Stimulated activated naive CD8-positive, alpha-beta T cell treated with anti-CD3 and anti-CD28 coated beads, Interleukin-15, Interleukin-2, amounts not matched to agents 100 ng/mL and 50 ng/mL, for 24 hours (primary cell): ENCODE measurements around the gene CYP2W1.
"Not testable (repeated sequence)": the region's sequence is repeated elsewhere in the genome, so short reads cannot be mapped to it uniquely, and the experiment has no call there.

Source experiments
- H3K27ac Mint-ChIP-seq: one replicate; pipeline ENCODE4 v1.8.0; 2021; ENCODE audit warnings: mild to moderate bottlenecking, mixed read lengths
- H3K27me3 Mint-ChIP-seq: one replicate; pipeline ENCODE4 v1.8.0; 2021; ENCODE audit warnings: mixed read lengths
- H3K36me3 Mint-ChIP-seq: one replicate; pipeline ENCODE4 v1.8.0; 2021; ENCODE audit warnings: low read depth, mixed read lengths
- H3K4me1 Mint-ChIP-seq: one replicate; pipeline ENCODE4 v1.8.0; 2021; ENCODE audit warnings: low read depth, mixed read lengths
- H3K4me3 Mint-ChIP-seq: one replicate; pipeline ENCODE4 v1.8.0; 2021; ENCODE audit warnings: mild to moderate bottlenecking, mixed read lengths
- H3K9me3 Mint-ChIP-seq: one replicate; pipeline ENCODE4 v1.8.0; 2021; ENCODE audit warnings: mixed read lengths

The CYP2W1 gene, protein sequence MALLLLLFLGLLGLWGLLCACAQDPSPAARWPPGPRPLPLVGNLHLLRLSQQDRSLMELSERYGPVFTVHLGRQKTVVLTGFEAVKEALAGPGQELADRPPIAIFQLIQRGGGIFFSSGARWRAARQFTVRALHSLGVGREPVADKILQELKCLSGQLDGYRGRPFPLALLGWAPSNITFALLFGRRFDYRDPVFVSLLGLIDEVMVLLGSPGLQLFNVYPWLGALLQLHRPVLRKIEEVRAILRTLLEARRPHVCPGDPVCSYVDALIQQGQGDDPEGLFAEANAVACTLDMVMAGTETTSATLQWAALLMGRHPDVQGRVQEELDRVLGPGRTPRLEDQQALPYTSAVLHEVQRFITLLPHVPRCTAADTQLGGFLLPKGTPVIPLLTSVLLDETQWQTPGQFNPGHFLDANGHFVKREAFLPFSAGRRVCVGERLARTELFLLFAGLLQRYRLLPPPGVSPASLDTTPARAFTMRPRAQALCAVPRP

DNA sequence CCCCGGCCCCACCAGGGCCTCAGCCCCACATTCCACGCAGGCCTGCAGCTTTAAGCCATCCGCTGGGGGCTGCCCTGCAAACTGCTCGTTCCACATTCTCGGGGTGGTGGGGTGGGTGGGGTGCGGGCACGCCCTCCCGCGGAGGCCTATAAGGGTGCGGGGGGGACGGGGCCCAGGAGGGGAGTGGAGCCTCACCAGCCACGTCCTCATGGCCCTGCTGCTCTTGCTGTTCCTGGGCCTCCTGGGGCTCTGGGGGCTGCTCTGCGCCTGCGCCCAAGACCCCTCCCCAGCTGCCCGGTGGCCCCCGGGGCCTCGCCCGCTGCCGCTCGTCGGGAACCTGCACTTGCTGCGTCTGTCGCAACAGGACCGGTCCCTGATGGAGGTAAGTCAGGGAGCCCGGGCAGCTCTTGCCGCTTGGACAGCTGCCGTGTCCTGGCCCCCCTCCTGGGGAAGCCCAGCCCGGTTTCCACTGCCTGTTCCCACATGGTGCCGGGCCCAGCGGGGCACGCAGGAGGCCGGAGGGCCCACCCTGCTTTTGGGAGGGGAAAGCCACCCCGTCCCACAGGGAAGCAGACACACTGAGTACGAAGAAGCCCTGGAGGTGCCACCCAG, at the start of gene CYP2W1:
CYP2W1 (plus strand) TSS at position 178 of the 612 bp plus-strand sequence; CDS start at position 209, 31 bp downstream.
- H3K27ac Mint-ChIP-seq = no peak within 1 kb of the TSS
- H3K9me3 Mint-ChIP-seq = no peaks in the 10 kb centered on the region
- no peaks in the 10 kb centered on the region for H3K36me3 Mint-ChIP-seq
- peaks cover 8% of the 10 kb centered on the region for H3K27me3 Mint-ChIP-seq
- no peaks in the 10 kb centered on the region for H3K4me1 Mint-ChIP-seq
- H3K4me3 Mint-ChIP-seq = no peak within 1 kb of the TSS

DNA sequence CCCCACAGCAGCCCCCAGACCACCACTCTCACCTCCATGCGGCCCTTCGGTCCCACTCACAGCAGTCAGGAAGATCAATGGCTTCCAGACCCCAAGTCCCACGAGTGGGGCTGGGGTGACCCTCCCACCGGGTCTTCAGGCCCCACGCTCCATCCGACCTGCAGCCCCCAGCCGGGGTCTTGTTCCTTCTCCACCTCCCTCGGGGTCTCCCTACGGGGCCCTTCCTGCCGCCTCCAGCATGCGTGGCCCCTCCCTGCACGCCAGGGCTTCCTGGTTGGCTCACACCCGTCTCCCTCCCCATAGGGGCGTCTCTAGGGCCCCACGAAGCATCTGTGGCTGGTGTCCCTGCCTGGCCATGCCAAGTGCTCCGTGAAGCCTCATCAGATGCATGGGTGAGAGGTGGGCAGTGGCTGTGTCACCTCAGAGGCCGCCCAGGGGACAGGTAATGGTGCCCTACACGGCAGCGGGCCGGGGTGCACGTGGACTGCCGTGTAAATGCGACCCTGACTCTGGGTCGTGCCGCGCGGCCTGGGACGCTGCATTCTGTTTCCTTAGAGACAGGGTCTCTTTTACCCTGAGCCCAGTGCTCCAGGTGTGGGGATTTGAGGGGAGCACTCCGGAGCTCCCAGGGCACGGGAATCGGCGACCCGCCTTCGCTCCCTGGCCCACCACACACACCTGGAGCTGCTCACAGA, 48.4 kb upstream of the CYP2W1 start:
- Mint-ChIP-seq H3K27ac (no peak overlapping the region), H3K4me1 (peaks cover 44% of the 10 kb centered on the region), H3K9me3 (no peaks in the 10 kb centered on the region), H3K4me3 (no peak overlapping the region), H3K27me3 (no peaks in the 10 kb centered on the region), H3K36me3 (peaks cover 13% of the 10 kb centered on the region)

DNA sequence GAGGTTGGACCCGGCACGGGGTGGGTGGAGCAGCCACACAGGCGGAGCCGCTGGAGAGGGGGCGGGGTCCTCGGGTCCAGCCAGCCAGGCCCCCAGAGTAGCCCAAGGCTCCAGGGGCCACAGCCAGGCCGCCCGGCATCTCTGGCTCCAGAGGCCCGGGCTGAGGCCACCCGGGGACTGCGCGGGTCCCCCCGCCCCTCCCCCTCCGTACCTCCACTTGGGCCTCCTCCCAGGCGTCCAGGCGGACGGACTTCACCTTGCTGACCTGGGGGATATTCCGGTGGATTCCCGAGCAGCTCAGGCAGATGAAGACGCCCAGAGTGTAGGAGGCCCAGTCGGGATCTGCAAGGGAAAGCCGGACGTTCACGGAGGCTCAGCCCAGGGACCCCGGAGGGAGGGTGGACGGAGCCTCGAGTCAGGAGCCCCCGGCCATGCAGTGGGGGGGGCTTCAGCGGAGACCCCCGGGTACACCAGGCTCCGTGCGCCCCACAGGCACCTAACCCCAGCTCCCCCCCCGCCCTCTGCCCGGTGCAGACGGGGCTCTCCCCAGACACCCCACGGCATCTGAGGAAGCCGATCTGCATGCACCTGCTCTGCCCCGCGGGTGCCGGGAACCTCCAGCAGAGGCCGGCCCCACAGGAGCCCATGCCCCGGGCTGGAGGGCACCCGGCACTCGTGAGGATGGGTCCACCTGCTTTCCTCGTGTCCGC, 47.7 kb upstream of the CYP2W1 start:
- Mint-ChIP-seq H3K4me1 (peaks cover 44% of the 10 kb centered on the region), H3K36me3 (peaks cover 15% of the 10 kb centered on the region), H3K27me3 (no peaks in the 10 kb centered on the region), H3K4me3 (no peak overlapping the region), H3K9me3 (peaks cover 7% of the 10 kb centered on the region), H3K27ac (no peak overlapping the region)

DNA sequence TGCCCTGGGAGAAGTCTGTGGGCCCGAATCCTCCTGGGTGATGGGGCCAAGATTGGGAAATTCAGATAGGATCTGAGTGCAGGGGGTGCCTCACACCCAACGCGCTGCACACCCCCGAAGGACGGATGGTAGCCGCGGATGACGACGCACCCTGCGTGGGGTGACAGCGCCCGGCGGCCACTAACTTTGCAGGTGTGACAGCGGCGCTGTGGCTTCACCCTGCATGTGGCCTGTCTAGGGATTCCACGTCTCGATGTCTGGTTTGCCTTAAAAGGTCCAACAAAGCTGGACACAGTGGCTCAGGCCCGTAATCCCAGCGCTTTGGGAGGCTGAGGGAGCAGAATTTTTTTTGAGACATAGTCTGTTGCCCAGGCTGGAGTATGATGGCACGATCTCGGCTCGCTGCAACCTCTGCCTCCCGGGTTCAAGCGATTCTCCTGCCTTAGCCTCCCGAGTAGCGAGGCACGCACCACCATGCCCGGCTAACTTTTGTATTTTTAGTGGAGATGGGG, 47.1 kb upstream of the CYP2W1 start:
- Mint-ChIP-seq H3K27me3 (no peaks in the 10 kb centered on the region), H3K4me3 (peak overlapping the region; percentile 60), H3K9me3 (peaks cover 11% of the 10 kb centered on the region), H3K36me3 (peaks cover 21% of the 10 kb centered on the region), H3K4me1 (peaks cover 44% of the 10 kb centered on the region), H3K27ac (peak overlapping the region; percentile 84)

DNA sequence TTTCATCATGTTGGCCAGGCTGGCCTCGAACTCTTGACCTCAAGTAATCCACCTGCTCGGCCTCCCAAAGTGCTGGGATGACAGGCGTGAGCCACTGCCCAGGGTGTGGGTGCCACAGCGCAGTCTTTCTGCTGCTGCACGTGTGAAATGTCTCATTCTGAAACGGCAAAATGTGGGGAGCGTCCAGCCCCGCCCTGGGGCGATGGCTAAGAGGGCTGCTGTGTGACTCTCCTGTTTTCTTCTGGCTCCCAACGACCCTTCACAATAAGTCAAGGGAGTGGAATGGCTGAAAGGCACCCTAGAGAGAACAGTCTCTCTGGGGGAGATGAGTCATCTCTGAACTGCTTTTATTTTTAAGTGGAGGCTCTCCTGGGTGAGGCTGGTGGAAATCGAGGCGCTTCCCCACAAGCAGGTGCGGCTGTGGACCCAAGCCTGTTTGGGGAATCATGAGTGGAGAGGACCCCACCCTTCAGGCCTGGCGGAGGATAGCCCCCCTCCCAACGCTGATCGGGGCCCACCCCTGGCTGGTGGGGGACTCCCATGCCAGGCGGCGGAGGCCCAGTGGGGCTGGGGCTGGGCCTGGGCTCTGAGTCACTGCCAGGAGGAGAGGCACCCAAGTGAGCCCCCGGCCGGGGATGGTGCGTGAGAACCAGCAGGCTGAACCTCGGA, 46.5 kb upstream of the CYP2W1 start:
- H3K9me3 Mint-ChIP-seq = peaks cover 14% of the 10 kb centered on the region
- peak overlapping the region; percentile 84 for H3K27ac Mint-ChIP-seq
- H3K4me1 Mint-ChIP-seq = peaks cover 46% of the 10 kb centered on the region
- H3K27me3 Mint-ChIP-seq = no peaks in the 10 kb centered on the region
- peaks cover 27% of the 10 kb centered on the region for H3K36me3 Mint-ChIP-seq
- H3K4me3 Mint-ChIP-seq = peak overlapping the region; percentile 60

DNA sequence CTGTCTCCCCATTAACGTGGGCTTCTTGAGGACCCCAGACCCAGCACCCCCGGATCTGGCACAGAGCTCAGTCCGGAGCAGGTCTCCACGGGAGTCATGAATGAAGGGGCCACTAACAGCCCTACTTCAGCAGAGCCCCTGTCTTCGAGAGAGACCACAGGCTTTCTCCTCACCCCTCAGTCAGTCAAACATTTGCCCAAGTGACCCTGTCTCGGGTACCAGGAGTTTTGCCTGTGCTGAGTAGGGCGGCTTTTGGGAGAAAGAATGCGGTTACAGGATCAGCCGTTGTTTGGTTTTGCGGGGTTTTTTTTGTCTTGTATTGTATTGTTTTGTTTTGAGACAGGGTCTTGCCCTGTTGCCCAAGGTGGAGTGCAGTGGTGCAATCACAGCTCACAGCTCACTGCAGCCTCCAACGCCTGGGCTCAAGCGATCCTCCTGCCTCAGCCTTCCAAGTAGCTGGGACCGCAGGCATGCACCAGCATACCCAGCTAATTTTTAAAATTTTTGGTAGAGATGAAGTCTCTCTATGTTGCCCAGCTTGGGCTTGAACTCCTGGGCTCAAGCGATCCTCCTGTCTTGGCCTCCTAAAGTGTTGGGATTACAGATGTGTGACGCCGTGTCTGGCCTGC, 45.0 kb upstream of the CYP2W1 start:
- Mint-ChIP-seq H3K27ac (peak overlapping the region; percentile 21), H3K27me3 (no peaks in the 10 kb centered on the region), H3K4me3 (peak overlapping the region; percentile 7), H3K36me3 (peaks cover 31% of the 10 kb centered on the region), H3K4me1 (peaks cover 52% of the 10 kb centered on the region), H3K9me3 (peaks cover 19% of the 10 kb centered on the region)

DNA sequence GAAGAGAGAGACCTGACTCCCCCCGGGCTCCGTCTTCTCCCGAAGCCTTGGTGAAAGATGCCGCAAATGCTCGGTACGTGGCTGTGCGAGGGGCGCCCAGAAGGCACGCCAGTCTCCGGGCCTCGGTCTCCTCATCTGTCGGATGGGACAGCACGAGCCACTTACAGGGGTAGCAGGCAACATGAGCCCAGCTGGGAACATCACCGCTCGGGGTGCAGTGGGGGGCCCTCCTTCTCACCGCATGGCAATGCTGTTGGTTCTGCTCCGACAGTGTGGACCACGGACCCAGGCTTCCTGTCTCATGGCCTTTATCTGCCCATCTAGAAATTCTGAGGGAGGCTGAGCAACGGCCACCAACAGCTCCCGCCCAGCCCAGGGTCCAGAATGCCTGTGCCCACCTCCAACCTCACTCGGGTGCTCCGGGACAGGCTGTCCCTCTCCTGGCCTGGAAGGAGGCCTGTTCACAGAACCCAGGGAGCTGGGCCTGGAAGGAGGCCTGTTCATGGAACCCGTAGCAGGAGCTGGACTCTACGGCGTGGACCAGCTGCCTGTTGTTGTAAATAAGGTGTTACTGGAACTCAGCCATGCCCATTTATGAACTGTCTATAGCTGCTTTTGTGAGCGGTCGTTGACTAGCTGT, 44.3 kb upstream of the CYP2W1 start:
- Mint-ChIP-seq H3K4me3 (no peak overlapping the region), H3K4me1 (peaks cover 52% of the 10 kb centered on the region), H3K27ac (peak overlapping the region; percentile 31), H3K36me3 (peaks cover 31% of the 10 kb centered on the region), H3K9me3 (peaks cover 19% of the 10 kb centered on the region), H3K27me3 (no peaks in the 10 kb centered on the region)

DNA sequence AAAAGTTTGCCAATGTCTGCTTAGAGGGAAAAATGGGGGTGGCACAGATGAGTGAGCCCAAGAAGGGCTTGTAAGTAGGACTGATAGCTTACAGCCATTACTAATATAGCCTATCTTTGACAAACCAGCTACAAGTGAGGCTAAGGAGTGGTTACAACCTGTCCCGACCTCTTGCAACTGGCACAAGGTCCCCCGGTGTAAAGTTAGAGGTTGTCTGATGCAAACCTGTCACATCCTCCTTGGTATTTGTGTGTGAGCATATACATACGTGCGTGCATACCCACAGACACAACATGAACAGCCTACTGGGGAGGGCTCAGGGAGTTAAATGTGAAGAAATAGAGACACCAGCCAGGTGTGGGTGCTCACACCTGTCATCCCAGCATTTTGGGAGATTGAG, 43.1 kb upstream of the CYP2W1 start:
- peaks cover 52% of the 10 kb centered on the region for H3K4me1 Mint-ChIP-seq
- H3K9me3 Mint-ChIP-seq = peaks cover 19% of the 10 kb centered on the region
- H3K27ac Mint-ChIP-seq = peak overlapping the region; percentile 84
- peak overlapping the region; percentile 39 for H3K4me3 Mint-ChIP-seq
- peaks cover 31% of the 10 kb centered on the region for H3K36me3 Mint-ChIP-seq
- no peaks in the 10 kb centered on the region for H3K27me3 Mint-ChIP-seq

DNA sequence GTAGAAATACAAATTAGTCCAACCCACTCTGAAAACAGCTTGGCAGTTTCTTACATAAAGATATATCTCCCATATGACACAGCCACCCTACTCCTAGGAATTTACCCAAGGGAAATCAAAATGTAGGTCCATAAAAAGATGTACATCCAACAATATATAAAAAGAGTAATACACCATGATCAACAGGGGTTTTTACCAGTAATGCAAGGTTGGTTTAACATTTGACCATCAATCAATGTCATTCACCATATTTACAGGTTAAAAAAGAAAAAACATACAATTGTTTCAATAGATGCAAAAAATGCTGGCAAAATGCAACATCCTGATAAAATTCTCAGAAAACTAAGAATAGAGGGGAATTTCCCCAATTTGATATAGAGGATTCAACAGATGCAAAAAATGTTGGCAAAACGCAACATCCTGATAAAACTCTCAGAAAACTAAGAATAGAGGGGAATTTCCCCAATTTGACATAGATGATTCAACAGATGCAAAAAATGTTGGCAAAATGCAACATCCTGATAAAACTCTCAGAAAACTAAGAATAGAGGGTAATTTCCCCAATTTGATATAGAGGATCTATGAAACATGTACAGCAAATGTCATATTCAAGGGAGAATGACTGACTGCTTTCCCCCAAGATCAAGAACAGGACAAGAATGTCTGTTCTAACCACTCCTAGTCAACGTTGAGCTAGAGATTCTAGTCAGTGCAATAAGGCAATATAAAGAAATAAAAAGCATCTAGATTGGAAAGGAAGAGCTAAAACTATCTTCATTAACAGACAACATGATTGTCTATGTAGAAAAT, 42.2 kb upstream of the CYP2W1 start:
- H3K36me3 Mint-ChIP-seq = peaks cover 31% of the 10 kb centered on the region
- H3K9me3 Mint-ChIP-seq = peaks cover 19% of the 10 kb centered on the region
- no peaks in the 10 kb centered on the region for H3K27me3 Mint-ChIP-seq
- H3K4me1 Mint-ChIP-seq = peaks cover 50% of the 10 kb centered on the region
- H3K4me3 Mint-ChIP-seq = peak overlapping the region; percentile 52
- H3K27ac Mint-ChIP-seq = peak overlapping the region; percentile 84

DNA sequence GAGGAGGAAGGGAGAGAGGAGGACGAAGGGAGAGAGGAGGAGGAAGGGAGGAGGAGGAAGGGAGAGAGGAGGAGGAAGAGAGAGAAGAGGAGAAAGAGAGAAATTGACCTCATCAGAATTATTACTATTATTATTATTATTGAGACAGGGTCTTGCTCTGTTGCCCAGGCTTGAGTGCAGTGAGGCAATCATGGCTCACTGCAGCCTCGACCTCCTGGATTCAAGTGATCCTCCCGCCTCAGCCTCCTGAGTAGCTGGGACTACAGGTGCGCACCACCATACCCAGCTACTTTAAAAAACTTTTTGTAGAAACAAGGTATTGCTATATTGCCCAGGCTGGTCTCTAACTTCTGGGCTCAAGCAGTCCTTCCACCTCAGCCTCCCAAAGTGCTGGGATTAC, 39.2 kb upstream of the CYP2W1 start:
- H3K4me1 Mint-ChIP-seq = peaks cover 30% of the 10 kb centered on the region
- not testable (repeated sequence) for H3K27me3 Mint-ChIP-seq, H3K27ac Mint-ChIP-seq, H3K4me3 Mint-ChIP-seq
- peaks cover 19% of the 10 kb centered on the region for H3K9me3 Mint-ChIP-seq
- peaks cover 29% of the 10 kb centered on the region for H3K36me3 Mint-ChIP-seq

DNA sequence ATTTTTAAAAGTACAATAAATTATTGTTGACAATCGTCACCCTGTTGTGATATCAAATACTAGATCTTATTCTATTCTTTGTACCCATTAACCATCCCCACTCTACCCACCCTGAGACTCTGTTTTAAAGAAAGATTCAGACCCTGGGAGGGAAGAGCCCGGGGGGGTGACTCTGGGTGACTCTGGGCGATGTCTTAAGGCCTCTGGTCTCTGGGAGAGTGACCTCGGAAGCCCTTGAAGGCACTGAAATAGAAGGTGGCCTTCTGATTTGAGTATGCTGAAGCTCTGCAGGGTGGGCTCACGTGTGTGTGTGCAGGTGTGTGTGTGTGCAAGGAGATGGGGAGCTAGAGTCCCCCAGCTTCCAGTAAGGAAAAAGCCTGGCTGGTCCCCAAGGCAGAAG, 38.2 kb upstream of the CYP2W1 start:
- H3K27ac Mint-ChIP-seq = no peak overlapping the region
- peaks cover 26% of the 10 kb centered on the region for H3K4me1 Mint-ChIP-seq
- no peaks in the 10 kb centered on the region for H3K27me3 Mint-ChIP-seq
- no peak overlapping the region for H3K4me3 Mint-ChIP-seq
- peaks cover 18% of the 10 kb centered on the region for H3K9me3 Mint-ChIP-seq
- peaks cover 32% of the 10 kb centered on the region for H3K36me3 Mint-ChIP-seq

DNA sequence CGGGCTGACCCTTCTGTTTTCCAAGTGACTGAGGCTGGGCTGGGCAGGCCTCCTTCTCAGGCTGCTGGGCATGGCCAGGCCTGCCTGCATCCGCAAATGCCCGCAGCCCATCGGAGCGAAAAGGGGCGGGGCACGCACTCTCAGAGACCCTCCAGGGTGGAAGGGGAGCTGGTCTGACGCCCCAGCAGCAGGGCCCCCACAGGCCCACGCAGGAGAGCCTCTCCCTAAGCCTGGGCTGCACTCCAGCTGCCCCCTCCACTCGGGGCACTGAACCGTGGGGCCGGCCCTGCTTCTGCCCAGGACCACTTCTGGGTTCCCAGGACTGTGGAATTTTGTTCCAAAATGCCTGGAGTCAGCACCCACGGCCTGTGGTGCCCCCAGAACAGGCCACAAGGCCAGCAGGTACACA, 37.8 kb upstream of the CYP2W1 start:
- no peaks in the 10 kb centered on the region for H3K27me3 Mint-ChIP-seq
- peaks cover 31% of the 10 kb centered on the region for H3K36me3 Mint-ChIP-seq
- peaks cover 13% of the 10 kb centered on the region for H3K9me3 Mint-ChIP-seq
- no peak overlapping the region for H3K4me3 Mint-ChIP-seq
- no peak overlapping the region for H3K27ac Mint-ChIP-seq
- peaks cover 25% of the 10 kb centered on the region for H3K4me1 Mint-ChIP-seq
